ENCODE measurements around the gene NFATC1.

The NFATC1 gene

GRCh38 chr18:79554321-79554720 lies 158.6 kb downstream of the NFATC1 start:
- no peak for DNase-seq (ENCODE audit: low read depth in 2 of 2)

DNA sequence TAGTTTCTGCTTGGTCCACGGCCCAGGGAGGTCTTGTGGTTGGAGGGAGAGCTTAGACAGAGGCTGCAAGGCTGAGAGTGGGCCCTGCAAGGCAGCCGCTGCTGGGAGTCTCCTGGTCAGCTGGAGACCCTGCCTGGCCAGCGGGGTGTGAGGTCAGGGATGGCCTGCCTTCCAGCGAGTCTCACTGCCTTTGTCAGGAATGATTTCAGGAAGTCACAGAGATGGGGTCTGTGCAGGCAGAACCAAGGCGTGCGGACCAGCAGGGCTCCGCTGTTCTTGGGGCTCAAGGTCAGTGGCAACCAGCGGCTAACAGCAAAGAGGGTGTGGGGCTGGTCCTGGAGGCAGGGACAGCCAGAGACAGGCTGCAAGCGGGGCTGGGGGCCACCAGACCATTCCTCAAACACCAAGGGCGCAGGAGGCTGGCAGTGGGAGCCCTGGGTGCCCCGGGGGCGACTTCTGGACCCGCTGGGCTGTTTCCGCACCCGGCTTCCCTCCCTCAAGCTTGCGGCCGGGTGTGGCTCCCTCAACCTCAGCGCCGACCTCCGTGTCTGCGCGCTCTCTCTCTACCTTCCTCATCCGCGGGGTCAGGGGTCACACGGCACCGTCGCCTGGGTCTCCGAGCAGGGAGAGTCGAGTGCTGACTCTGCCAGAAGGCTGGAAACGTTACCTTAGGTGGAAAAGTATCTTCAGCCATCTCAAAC lies 159.4 kb downstream of the NFATC1 start:
- no peak for DNase-seq (ENCODE audit: low read depth in 2 of 2)

DNA sequence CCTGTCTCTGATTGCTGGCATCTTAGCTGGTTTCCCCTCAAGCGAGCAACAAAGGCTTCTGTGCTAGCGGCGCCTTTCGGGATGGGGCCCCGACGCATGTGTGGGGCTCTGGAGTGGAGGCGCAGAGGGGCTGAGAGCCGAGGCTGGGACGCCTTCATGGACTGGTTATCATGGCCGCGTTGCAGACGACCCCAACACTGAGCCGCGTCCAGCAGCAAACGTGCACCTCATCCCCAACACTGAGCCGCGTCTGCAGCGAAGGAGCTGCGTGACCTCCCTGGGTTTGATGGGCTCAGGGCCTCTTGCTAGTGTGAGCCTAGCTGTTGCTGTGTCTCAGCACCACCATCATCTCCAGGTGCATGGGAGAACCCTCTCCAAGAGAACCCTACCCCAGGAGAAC lies 160.2 kb downstream of the NFATC1 start:
- DNase-seq (ENCODE audit: low read depth in 2 of 2) = no peak

GRCh38 chr18:79556829-79557585 lies 161.3 kb downstream of the NFATC1 start:
- no peak for DNase-seq (ENCODE audit: low read depth in 2 of 2)

GRCh38 chr18:79558196-79558932 lies 162.6 kb downstream of the NFATC1 start:
- no peak for DNase-seq (ENCODE audit: low read depth in 2 of 2)

- DNase-seq (ENCODE audit: low read depth in 2 of 2) = no peak
Observed at GRCh38 chr18:79558933-79559416, 163.2 kb downstream of the NFATC1 start.

GRCh38 chr18:79559436-79559835 lies 163.7 kb downstream of the NFATC1 start:
- DNase-seq (ENCODE audit: low read depth in 2 of 2) = no peak

GRCh38 chr18:79560042-79560860 lies 164.5 kb downstream of the NFATC1 start:
- DNase-seq (ENCODE audit: low read depth in 2 of 2) = no peak

DNA sequence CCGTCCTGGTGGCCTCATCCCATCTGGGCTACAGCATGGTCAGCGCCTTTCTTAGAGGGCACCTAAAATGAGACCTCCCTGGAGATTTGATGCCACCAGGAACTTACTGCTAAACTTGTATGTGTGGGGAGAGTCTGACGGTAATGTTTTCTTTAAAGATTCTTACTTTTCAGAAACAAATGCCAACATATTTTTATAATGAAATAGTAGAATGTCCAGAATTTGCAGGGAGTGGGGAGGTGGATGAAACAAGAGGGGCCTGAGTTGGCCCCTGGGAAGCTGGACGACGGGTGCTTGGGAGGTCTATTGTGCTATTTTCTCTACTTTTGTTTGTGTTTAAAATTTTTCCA lies 165.1 kb downstream of the NFATC1 start:
- DNase-seq (ENCODE audit: low read depth in 2 of 2) = no peak

DNA sequence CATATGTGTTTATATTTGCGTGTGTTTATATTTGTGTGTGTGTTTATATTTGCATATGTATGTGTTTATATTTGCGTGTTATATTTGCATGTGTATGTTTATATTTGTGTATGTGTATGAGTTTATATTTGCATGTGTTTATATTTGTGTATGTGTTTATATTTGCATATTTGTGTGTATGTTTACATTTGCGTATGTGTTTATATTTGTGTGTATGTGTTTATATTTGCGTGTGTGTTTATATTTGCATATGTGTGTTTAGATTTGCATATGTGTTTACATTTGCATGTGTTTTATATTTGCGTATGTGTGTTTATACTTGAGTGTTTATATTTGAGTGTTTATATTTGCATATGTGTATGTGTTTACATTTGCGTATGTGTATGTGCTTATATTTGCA lies 168.2 kb downstream of the NFATC1 start:
- DNase-seq (ENCODE audit: low read depth in 2 of 2) = no peak

DNA sequence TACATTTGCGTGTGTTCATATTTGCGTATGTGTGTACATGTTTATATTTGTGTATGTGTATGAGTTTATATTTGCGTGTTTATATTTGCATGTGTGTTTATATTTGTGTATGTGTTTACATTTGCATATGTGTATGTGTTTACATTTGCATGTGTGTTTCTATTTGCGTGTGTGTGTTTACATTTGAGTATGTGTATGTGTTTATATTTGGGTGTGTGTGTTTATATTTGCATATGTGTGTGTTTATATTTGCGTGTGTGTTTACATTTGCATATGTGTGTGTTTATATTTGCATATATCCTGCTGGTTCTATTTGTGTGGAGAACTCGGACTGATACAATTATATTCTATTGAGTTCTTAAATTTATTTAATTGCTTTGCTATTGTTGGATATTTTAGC lies 168.7 kb downstream of the NFATC1 start:
- no peak for DNase-seq (ENCODE audit: low read depth in 2 of 2)

- no peak for DNase-seq (ENCODE audit: low read depth in 2 of 2)
Observed at GRCh38 chr18:79566771-79567431, 171.2 kb downstream of the NFATC1 start.

DNA sequence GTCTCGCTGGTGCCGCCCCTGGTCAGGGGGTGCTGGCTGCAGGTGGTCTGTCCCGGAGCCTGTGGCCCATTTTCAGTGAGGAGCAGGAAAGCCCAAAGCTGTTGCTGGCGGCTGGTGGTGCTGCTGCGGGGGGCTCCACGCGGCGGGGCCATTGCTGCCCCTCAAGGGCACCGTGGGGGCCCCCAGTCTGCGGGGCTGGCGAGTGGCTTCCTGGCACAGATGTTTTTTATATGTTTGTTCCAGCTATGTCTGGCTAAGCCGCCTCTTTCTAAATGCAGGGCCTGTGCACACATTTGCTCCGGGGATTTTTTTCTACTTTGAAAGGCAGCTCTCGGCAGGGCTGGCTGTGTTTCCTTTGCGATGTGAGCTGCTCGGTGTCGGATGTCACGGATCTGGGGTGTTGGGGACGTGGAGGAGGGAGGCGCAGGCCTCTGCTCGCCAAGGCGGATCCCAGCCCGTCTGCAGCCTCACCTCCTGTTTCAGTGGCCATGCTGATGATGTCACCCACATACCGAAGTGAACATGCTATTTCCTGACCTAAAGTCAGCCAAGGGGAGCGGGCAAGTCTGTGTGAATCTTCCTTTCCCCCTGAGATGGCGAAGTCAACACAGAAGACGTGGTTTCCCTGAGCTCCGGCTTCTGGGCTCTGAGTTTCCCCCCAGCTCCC lies 171.9 kb downstream of the NFATC1 start:
- DNase-seq (ENCODE audit: low read depth in 2 of 2) = no peak

GRCh38 chr18:79568543-79569205 lies 172.9 kb downstream of the NFATC1 start:
- DNase-seq (ENCODE audit: low read depth in 2 of 2) = no peak

GRCh38 chr18:79569720-79570119 lies 174.0 kb downstream of the NFATC1 start:
- no peak for DNase-seq (ENCODE audit: low read depth in 2 of 2)

DNA sequence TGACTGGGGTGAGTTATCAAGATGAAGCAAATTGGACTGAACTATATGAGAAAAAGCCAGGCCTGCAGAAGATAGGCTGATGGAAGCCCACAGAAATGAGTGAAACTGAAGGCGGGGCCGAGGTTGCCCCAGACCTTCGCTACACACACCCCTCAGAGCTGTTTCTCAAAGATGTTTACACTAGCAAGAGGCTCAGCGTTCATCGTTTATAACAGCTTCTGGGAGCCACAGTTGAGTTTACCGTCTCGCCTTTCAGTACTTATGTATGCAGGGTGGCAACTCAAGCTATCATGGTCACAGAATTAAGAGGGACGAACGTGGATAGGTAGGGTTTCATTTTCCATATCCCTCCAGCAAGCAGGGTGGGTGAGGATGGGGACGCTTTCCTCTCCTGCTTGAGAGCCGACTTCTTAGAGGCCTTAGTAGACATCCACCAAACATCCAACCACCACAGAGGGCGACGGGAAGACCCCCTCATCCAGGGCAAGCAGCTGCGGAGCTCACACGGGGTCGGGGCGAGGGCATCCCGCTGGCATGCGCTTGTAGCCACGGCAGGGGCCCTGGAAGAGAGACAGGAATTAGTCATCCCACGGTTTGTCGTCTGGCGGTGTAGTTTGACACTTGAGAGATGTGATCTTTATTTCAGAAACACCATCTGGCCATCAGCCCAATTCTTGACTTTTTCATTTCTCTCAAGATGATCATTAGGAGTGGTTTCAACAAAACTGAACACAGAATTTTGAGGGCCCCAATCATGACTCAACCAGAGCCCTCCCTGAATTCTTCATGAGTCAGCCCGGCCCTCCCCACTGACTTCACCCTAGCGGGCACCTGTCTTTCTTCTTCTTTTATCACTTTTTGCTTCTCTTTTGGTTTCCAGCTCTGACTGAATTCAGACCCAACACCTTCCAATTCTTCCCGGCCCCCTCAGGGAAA lies 174.8 kb downstream of the NFATC1 start:
- no peak for DNase-seq (ENCODE audit: low read depth in 2 of 2)

GRCh38 chr18:79571211-79572092 lies 175.7 kb downstream of the NFATC1 start:
- DNase-seq (ENCODE audit: low read depth in 2 of 2) = no peak
